ENCODE results near the gene SLC35D3.
A peak's percentile ranks its signal among the peaks of the same experiment; 100 is the strongest.

The SLC35D3 gene

GRCh38 chr6:136922685-136923006 lies 545 bp downstream of the SLC35D3 start:
- Histone ChIP-seq H3K9me3 (ENCODE audit: control insufficient read depth, low read length) (no peaks in the 10 kb centered on the region), H3K4me3 (ENCODE audit: insufficient read depth, low read depth, low read length) (peak overlapping the region; percentile 45), H3K36me3 (ENCODE audit: control insufficient read depth, insufficient read depth, low read length) (no peaks in the 10 kb centered on the region), H3K4me1 (ENCODE audit: control insufficient read depth, insufficient read depth, low read length) (no peaks in the 10 kb centered on the region), H3K27ac (ENCODE audit: insufficient read depth, low read depth, low read length, poor library complexity, severe bottlenecking) (no peak overlapping the region), H3K27me3 (ENCODE audit: control insufficient read depth, insufficient read depth, low read length, poor library complexity, severe bottlenecking) (peaks cover 59% of the 10 kb centered on the region)
- WGBS, 2 experiments, result 25 to 28% methylated on average over 29 of the region's 29 CpGs

GRCh38 chr6:136923116-136923953 lies 1.2 kb downstream of the SLC35D3 start:
- Histone ChIP-seq H3K27ac (ENCODE audit: insufficient read depth, low read depth, low read length, poor library complexity, severe bottlenecking) (no peak overlapping the region), H3K4me1 (ENCODE audit: control insufficient read depth, insufficient read depth, low read length) (no peaks in the 10 kb centered on the region), H3K27me3 (ENCODE audit: control insufficient read depth, insufficient read depth, low read length, poor library complexity, severe bottlenecking) (peaks cover 59% of the 10 kb centered on the region), H3K36me3 (ENCODE audit: control insufficient read depth, insufficient read depth, low read length) (no peaks in the 10 kb centered on the region), H3K4me3 (ENCODE audit: insufficient read depth, low read depth, low read length) (no peak overlapping the region), H3K9me3 (ENCODE audit: control insufficient read depth, low read length) (no peaks in the 10 kb centered on the region)
- 89 to 92% methylated on average over 65 of the region's 65 CpGs for WGBS, 2 experiments

- H3K36me3 ChIP-seq (ENCODE audit: control insufficient read depth, insufficient read depth, low read length), result no peaks in the 10 kb centered on the region
- no peaks in the 10 kb centered on the region for H3K9me3 ChIP-seq (ENCODE audit: control insufficient read depth, low read length)
- no peak overlapping the region for H3K4me3 ChIP-seq (ENCODE audit: insufficient read depth, low read depth, low read length)
- H3K27me3 ChIP-seq (ENCODE audit: control insufficient read depth, insufficient read depth, low read length, poor library complexity, severe bottlenecking), result peaks cover 58% of the 10 kb centered on the region
- H3K27ac ChIP-seq (ENCODE audit: insufficient read depth, low read depth, low read length, poor library complexity, severe bottlenecking), result no peak overlapping the region
- H3K4me1 ChIP-seq (ENCODE audit: control insufficient read depth, insufficient read depth, low read length), result no peaks in the 10 kb centered on the region
- WGBS, 2 experiments, result 92 to 94% methylated on average over 40 of the region's 40 CpGs
Observed at GRCh38 chr6:136923954-136924673, 2.0 kb downstream of the SLC35D3 start.

GRCh38 chr6:136926383-136926782 lies 4.3 kb downstream of the SLC35D3 start:
- Histone ChIP-seq H3K36me3 (ENCODE audit: control insufficient read depth, insufficient read depth, low read length) (no peaks in the 10 kb centered on the region), H3K27me3 (ENCODE audit: control insufficient read depth, insufficient read depth, low read length, poor library complexity, severe bottlenecking) (peaks cover 35% of the 10 kb centered on the region), H3K9me3 (ENCODE audit: control insufficient read depth, low read length) (no peaks in the 10 kb centered on the region), H3K4me3 (ENCODE audit: insufficient read depth, low read depth, low read length) (no peak overlapping the region), H3K27ac (ENCODE audit: insufficient read depth, low read depth, low read length, poor library complexity, severe bottlenecking) (no peak overlapping the region), H3K4me1 (ENCODE audit: control insufficient read depth, insufficient read depth, low read length) (no peaks in the 10 kb centered on the region)
- WGBS, 2 experiments, result 97 to 98% methylated on average over 2 of the region's 2 CpGs

GRCh38 chr6:136927292-136927691 lies 5.2 kb downstream of the SLC35D3 start:
- H3K4me1 ChIP-seq (ENCODE audit: control insufficient read depth, insufficient read depth, low read length), result no peaks in the 10 kb centered on the region
- WGBS, 2 experiments, result 61 to 66% methylated on average over 3 of the region's 3 CpGs
- H3K9me3 ChIP-seq (ENCODE audit: control insufficient read depth, low read length), result no peaks in the 10 kb centered on the region
- H3K27ac ChIP-seq (ENCODE audit: insufficient read depth, low read depth, low read length, poor library complexity, severe bottlenecking), result no peak overlapping the region
- H3K4me3 ChIP-seq (ENCODE audit: insufficient read depth, low read depth, low read length), result no peak overlapping the region
- peaks cover 26% of the 10 kb centered on the region for H3K27me3 ChIP-seq (ENCODE audit: control insufficient read depth, insufficient read depth, low read length, poor library complexity, severe bottlenecking)
- no peaks in the 10 kb centered on the region for H3K36me3 ChIP-seq (ENCODE audit: control insufficient read depth, insufficient read depth, low read length)

GRCh38 chr6:136930528-136930927 lies 8.4 kb downstream of the SLC35D3 start:
- H3K4me3 ChIP-seq (ENCODE audit: insufficient read depth, low read depth, low read length), result no peak overlapping the region
- no peaks in the 10 kb centered on the region for H3K27me3 ChIP-seq (ENCODE audit: control insufficient read depth, insufficient read depth, low read length, poor library complexity, severe bottlenecking)
- no peaks in the 10 kb centered on the region for H3K36me3 ChIP-seq (ENCODE audit: control insufficient read depth, insufficient read depth, low read length)
- 92 to 95% methylated on average over 4 of the region's 4 CpGs for WGBS, 2 experiments
- H3K27ac ChIP-seq (ENCODE audit: insufficient read depth, low read depth, low read length, poor library complexity, severe bottlenecking), result no peak overlapping the region
- no peaks in the 10 kb centered on the region for H3K9me3 ChIP-seq (ENCODE audit: control insufficient read depth, low read length)
- no peaks in the 10 kb centered on the region for H3K4me1 ChIP-seq (ENCODE audit: control insufficient read depth, insufficient read depth, low read length)

- Histone ChIP-seq H3K9me3 (ENCODE audit: control insufficient read depth, low read length) (no peaks in the 10 kb centered on the region), H3K27me3 (ENCODE audit: control insufficient read depth, insufficient read depth, low read length, poor library complexity, severe bottlenecking) (no peaks in the 10 kb centered on the region), H3K36me3 (ENCODE audit: control insufficient read depth, insufficient read depth, low read length) (no peaks in the 10 kb centered on the region), H3K27ac (ENCODE audit: insufficient read depth, low read depth, low read length, poor library complexity, severe bottlenecking) (no peak overlapping the region), H3K4me1 (ENCODE audit: control insufficient read depth, insufficient read depth, low read length) (no peaks in the 10 kb centered on the region), H3K4me3 (ENCODE audit: insufficient read depth, low read depth, low read length) (no peak overlapping the region)
- 90% methylated on average over 2 of the region's 2 CpGs for WGBS, 2 experiments
Observed at GRCh38 chr6:136932599-136932998, 10.5 kb downstream of the SLC35D3 start.

GRCh38 chr6:136945072-136945471 lies 23.0 kb downstream of the SLC35D3 start:
- Histone ChIP-seq H3K36me3 (ENCODE audit: control insufficient read depth, insufficient read depth, low read length) (no peaks in the 10 kb centered on the region), H3K9me3 (ENCODE audit: control insufficient read depth, low read length) (no peaks in the 10 kb centered on the region), H3K27me3 (ENCODE audit: control insufficient read depth, insufficient read depth, low read length, poor library complexity, severe bottlenecking) (no peaks in the 10 kb centered on the region), H3K4me3 (ENCODE audit: insufficient read depth, low read depth, low read length) (no peak overlapping the region), H3K4me1 (ENCODE audit: control insufficient read depth, insufficient read depth, low read length) (peaks cover 5% of the 10 kb centered on the region), H3K27ac (ENCODE audit: insufficient read depth, low read depth, low read length, poor library complexity, severe bottlenecking) (no peak overlapping the region)
- 84 to 100% methylated on average over 1 of the region's 1 CpG for WGBS, 2 experiments

- no peak overlapping the region for H3K27ac ChIP-seq (ENCODE audit: insufficient read depth, low read depth, low read length, poor library complexity, severe bottlenecking)
- H3K27me3 ChIP-seq (ENCODE audit: control insufficient read depth, insufficient read depth, low read length, poor library complexity, severe bottlenecking), result no peaks in the 10 kb centered on the region
- 91 to 93% methylated on average over 4 of the region's 4 CpGs for WGBS, 2 experiments
- no peak overlapping the region for H3K4me3 ChIP-seq (ENCODE audit: insufficient read depth, low read depth, low read length)
- H3K4me1 ChIP-seq (ENCODE audit: control insufficient read depth, insufficient read depth, low read length), result peaks cover 5% of the 10 kb centered on the region
- no peaks in the 10 kb centered on the region for H3K36me3 ChIP-seq (ENCODE audit: control insufficient read depth, insufficient read depth, low read length)
- H3K9me3 ChIP-seq (ENCODE audit: control insufficient read depth, low read length), result no peaks in the 10 kb centered on the region
Observed at GRCh38 chr6:136945711-136946121, 23.6 kb downstream of the SLC35D3 start.

- H3K4me1 ChIP-seq (ENCODE audit: control insufficient read depth, insufficient read depth, low read length), result peaks cover 5% of the 10 kb centered on the region
- no peak overlapping the region for H3K27ac ChIP-seq (ENCODE audit: insufficient read depth, low read depth, low read length, poor library complexity, severe bottlenecking)
- no peaks in the 10 kb centered on the region for H3K36me3 ChIP-seq (ENCODE audit: control insufficient read depth, insufficient read depth, low read length)
- H3K4me3 ChIP-seq (ENCODE audit: insufficient read depth, low read depth, low read length), result no peak overlapping the region
- WGBS, 2 experiments, result 38 to 40% methylated on average over 7 to 9 of the region's 9 CpGs
- no peaks in the 10 kb centered on the region for H3K27me3 ChIP-seq (ENCODE audit: control insufficient read depth, insufficient read depth, low read length, poor library complexity, severe bottlenecking)
- no peaks in the 10 kb centered on the region for H3K9me3 ChIP-seq (ENCODE audit: control insufficient read depth, low read length)
Observed at GRCh38 chr6:136947037-136947436, 24.9 kb downstream of the SLC35D3 start.

Data from ectodermal cell (in vitro differentiated cells).